Measurements from ENCODE around the gene PRKCE.
"Not testable (repeated sequence)": the region's sequence is repeated elsewhere in the genome, so short reads cannot be mapped to it uniquely, and the experiment has no call there.

Gene PRKCE

DNA sequence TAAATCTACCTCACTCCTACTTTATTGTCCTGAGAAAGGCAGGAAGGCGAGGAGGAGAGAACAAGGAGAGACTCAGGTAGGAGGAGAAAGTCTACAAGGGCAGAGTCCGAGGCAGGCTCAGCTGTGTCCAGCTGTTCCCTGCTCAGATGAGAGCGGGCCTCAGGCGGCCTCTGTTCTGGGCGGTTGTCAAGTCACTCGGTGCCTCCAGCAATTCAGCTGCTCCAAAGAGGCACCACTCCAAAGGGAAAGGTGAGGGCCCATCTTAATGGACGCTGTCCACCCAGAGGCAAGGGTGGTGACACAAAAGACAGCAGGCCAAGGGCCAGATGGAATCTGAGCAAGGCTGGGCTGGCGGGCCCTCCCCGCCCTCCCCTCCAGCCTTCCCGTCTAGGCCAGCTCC lies 544.3 kb downstream of the PRKCE start:
- no peak for DNase-seq (ENCODE audit: low read depth)

DNA sequence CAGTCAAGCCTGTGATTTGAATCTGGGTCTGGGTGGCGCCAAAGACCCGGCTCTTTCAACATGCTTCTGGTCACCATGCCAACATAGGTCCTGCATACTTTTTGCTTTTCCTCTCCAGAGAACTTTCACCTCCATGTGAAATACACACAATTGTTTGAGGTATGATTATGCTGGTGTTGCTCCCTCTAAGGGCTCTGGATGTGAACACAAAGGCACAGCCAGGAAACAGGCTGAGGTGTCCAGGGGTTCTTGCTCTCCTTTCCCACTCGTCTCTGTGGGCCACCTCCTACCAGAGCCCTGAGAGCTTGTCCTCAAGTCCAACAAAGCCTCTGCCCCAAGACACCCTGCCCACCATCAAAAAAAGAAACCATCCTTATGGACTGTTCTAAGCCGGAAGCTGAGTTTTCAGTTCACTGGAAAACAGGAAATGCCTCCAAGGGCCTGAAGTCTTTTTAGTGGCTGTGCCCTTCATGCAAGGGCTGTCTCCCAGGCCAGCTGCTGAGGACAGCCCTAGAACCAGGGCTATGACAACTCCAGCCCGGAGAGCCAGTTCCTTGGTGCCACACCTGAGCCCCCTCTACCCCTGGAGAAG lies 545.5 kb downstream of the PRKCE start:
- DNase-seq (ENCODE audit: low read depth) = no peak

DNA sequence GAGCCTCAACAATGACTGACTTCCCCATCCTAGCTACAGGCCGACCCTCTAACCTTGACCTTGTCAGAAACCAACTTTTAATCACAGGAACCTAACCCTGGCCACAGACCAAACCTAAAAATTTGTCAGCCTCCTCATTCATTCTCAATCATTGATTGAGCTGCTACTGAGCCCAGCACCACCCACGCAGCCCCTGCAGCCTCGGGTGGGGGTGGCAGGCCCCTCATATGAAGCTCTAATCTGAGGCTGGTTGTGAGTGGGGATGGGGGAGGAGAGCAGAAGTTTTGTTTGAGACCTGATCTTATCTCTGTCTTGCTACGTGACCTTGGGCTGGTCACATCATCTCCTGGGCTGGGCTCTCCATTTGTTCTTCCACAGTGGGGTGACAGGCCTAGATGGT lies 546.2 kb downstream of the PRKCE start:
- DNase-seq (ENCODE audit: low read depth) = no peak

DNA sequence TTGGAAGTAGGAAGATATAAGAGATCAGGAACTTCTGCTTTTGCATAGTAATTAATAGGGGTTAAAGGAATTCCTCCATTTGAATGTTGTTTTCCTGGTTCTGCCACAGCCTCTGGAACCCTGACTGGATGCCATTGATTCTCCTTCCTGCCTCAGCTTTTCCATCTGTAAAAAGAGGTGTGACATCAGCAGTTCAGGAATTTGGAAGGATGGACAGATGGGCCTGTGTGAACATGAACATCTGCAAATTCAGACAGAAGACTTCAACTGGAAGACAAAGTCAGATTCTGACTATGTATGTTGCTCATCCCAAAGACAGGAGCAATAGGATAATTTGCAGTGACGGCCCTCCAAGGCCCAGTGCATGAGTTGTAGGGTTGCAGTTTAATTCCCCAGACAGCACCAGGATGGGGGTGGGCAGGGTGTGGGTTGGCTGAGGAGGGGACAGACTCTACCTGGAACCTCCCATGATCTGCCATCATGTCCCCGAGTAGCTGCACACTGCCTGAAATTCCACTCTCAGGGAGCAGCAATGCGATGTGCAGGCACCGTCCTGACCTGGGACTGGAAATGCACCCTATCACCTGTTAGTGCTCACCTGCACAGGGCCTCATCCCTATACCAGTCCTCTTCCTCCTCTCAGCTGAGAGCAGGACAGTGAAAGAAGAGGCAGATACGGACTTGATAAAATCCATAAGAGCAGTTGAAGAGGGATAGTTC lies 546.8 kb downstream of the PRKCE start:
- no peak for DNase-seq (ENCODE audit: low read depth)

DNA sequence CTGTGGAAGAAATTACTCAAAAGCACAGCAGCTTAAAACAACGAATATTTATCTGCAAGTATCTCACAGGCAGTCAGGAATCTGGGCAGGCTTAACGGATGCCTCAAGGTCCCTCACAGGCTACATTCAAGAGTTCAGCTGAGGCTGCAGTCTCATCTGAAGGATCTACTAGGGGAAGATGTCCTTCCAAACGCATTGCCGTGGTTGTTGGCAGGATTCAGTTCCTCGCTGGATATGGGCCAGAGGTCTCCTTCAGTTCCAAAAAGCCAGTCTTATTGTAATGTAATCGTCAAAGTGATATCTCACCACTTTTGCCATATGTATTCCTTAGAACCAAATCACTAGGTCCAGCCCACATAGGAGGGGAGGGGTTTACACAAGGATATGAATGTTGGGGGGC lies 547.5 kb downstream of the PRKCE start:
- no peak for DNase-seq (ENCODE audit: low read depth)

DNA sequence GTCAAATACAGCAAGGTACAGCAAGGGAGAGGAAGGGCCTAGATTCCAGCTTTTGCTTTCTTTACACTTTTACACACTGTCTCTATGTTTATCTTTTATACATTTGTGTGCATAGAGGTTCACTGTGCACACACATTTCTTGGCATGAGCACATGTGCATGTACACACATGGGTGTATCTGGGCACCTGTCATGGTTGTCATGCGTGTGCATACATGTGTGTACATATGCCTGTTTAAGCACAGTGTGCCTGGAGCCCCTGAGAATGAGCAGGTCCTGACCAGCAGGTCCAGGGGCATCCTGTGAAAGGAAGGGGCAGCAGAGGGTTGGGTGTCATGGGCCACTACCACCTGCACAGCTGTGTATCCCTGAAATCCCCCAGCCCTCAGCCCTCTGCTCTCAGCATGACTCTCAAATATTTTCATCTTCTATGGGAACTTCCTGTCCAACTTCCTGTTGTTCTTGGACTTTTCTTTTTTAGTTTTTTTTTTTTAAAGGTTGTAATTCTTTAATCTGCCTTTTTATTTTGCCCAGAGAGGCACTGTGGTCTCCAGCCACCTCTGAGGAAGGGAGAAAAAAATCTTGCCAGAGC lies 548.7 kb downstream of the PRKCE start:
- DNase-seq (ENCODE audit: low read depth) = no peak

DNA sequence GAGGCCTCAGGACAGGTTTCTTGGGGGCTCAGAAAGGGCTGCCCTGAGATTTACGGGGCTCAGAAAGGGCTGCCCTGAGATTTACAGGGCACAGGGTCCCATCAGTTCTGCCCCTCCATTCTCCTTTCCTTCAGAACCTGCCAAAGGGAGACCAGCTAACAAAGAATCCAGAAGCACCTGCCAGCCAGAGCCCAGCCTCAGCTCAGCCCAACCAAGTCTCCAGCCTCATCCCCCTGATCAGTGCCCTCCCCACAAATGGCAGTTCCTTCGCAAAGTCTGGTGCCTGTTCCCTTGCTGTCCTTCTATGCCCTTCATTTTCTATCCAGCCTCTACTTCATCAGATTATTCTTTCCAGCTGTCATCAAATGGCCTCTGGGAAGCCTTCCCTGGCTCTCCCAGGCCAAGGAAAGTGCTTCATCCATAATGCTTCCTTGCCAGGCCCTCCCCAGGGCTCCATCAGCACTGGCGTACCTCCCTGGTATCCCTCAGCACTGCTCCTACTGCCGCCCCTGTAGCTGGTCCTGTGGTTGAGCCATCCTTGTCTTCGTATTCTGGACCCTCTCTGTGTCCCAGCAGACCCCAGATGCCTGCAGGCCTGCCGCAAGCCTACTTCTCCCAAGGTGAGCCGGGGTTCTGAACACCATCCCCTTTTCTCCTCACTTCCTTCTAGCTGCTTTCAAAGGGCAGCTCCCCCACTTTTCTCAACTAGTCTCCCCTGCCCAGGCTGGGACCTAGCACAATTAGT lies 549.6 kb downstream of the PRKCE start:
- DNase-seq (ENCODE audit: low read depth) = no peak

DNA sequence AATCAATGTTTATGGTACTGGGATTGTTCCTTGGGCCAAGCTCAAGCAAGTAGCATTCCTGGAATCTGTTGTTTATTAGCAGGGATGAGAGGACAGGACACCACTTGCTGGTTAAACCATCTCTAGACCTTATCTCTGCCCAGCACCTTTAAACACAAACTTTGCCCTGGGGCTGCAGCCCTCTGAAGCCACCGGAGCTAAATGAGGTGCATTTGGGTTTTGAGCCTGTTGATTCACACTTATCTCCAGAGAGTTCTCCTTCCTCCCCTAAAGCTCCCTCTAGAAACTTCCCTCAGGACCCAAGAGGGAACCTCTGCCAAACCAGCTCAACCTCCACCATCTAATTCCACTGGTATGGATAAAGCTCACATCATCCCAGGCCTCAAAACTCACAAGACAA lies 551.0 kb downstream of the PRKCE start:
- DNase-seq (ENCODE audit: low read depth) = no peak

DNA sequence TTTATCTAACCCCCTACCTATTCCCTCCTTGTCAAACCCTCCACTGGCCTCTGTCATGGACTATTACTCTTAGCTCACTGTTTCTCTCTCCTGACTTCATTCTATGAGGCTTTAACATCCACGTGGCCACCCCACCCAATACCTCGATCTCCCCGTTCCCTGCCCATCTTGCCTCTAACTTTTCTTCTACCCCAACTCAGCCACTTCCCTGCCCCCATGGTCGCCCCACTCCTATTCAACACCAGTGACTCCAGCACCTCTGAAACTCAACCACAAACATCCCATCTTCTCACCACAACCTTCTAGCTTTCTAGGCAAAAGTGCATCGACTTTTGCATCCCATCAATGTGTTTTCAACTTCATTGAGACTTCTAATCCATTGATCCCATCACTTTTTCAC lies 551.5 kb downstream of the PRKCE start:
- DNase-seq (ENCODE audit: low read depth) = no peak

DNA sequence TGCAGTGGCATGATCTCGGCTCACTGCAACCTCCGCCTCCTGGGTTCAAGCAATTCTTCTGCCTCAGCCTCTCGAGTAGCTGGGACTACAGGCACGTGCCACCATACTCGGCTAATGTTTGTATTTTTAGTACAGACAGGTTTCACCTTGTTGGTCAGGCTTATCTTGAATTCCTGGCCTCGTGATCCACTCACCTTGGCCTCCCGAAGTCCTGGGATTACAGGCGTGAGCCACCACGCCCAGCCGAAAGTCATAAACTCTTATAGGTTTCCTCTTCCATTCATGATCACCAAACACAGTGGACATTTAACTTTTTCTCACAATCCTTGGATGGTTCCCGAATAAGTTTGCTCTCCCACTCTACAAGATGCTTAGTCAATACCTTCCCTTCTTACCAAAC lies 552.2 kb downstream of the PRKCE start:
- not testable (repeated sequence) for DNase-seq (ENCODE audit: low read depth)

DNA sequence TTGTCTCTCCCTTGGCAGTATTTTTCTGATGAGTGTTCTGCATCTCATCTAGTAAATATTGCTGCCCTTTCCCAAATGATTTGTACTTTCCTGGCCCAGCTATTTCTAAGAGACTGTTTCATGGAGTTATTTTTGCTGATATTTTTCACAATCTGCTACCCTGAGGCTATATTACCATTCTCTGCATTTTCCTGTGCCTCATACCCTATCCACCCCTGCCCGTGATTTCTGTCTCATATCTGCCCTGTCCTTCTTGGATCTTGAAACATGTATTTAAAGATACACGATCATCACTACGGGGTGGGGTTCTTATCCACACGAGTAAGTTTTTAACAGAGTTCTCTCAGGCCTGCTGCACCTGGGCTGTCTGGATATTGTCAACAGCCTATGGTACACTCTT lies 556.1 kb downstream of the PRKCE start:
- no peak for DNase-seq (ENCODE audit: low read depth)

DNA sequence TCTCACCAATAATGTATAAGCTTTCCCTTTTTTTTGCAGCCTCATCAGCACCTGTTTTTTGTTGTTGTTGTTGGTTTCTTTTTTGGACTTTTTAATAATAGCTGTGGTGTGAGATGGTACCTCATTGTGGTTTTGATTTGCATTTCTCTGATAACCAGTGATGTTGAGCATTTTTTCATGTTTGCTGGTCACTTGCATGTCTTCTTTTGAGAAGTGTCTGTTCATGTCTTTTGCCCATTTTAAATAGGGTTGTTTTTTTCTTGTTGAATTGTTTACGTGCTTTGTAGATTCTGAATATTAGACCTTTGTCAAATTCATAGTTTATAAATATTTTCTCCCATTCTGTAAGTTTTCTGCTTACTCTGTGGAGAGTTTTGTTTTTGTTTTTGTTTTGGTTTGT lies 557.3 kb downstream of the PRKCE start:
- DNase-seq (ENCODE audit: low read depth) = no peak

DNA sequence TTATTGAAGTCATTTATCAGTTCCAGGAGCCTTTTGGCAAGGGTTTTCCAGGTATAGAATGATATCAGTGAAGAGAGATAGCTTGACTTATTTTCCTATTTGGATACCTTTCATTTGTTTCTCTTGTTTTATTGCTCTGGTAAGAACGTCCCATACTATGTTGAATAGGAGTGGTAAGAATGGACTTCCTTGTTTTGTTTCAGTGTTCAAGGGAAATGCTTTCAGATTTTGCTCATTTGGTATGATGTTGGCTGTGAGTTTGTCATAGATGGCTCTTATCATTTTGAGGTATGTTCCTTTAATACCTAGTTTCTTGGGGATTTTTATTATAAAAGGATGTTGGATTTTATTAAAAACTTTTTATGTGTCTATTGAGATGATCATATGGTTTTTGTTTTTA lies 558.6 kb downstream of the PRKCE start:
- no peak for DNase-seq (ENCODE audit: low read depth)

DNA sequence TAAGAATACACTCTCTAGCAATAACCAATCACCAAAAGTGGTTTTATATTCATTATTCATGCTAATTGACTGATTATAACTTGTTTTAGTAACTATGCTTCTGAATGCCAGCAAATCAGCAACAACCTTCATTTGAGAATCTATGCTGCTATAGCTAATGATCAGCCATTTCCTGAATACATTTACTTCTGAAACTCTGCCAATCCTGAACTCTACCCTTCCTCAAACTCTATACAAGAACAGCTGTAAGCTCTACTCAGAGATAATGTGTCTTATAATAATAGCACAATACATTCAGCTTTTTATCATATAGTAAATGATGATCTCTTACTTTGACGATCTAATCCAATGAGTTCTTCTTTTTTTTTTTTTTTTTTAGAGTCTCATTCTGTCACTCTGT lies 560.0 kb downstream of the PRKCE start:
- no peak for DNase-seq (ENCODE audit: low read depth)

DNA sequence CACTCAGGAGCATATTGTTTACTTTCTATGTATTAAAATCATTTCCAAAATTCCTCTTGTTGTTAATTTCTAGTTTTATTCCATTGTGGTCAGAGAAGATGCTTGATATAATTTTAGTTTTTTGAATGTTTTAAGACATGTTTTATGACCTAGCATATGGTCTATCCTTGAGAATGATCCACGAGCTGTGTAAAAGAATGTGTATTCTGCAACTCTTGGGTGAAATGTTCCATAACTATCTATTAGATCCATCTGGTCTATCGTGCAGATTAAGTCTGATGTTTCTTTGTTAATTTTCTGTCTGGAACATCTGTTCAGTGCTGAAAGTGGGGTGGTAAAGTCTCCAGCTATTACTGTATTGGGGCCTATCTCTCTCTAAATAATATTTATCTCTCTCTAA lies 562.4 kb downstream of the PRKCE start:
- no peak for DNase-seq (ENCODE audit: low read depth)

DNA sequence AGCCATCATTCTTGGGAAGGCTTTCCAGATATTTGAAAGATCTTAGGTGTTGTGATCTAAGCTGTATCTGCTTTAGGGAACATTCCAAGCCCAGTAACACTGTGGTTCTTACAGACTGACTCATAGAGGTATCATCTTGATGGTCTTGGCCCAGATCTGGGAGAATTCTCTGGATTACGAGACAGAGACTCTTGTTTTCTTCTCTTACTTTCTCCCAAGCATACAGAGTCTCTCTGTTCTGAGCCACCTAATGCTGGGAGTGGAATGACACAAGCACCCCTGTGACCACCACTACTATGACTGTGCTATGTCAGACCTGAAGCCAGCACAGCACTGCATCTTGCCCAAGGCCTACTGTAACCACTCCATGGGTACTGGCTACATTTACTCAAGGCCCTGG lies 564.7 kb downstream of the PRKCE start:
- peak; percentile 44 for DNase-seq (ENCODE audit: low read depth)

DNA sequence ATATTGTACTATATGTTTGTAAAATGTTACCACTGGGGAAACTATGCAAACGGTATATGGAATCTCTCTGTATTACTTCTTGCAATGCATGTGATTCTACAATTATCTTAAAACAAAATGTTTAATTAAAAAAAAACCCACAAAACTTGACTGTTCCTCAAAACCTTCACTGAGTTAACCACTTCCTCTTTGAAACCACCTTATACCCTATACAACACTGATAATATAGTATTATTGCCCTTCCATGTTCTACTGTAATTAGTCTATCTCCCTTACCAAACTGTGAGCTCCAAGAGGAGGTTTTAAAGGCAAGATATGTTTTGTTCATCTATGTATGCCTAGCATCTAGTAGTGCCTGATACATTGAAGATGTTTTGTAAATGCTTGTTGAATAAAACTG lies 572.0 kb downstream of the PRKCE start:
- DNase-seq (ENCODE audit: low read depth) = not testable (repeated sequence)

DNA sequence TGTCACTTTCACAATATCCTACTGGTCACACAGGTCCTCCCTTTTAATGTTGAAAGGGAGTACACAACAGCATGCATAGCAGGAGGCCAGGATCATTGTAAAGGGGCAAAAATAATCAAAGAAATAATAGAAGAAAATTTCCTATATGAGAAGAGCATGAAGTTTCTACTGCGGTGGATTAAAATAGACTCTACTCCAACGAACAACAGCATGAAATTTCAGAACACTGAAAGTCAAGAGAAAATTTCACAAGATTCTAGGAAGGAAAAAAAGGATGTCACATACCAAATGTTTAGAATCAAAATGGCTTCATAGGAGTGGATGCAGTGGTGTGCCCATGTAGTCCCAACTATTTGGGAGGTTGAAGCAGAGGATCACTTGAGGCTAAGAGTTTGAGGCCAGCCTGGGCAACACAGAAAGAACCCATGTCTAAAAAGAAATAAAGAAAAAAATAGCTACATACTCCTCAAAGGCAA lies 573.7 kb downstream of the PRKCE start:
- no peak for DNase-seq (ENCODE audit: low read depth)

DNA sequence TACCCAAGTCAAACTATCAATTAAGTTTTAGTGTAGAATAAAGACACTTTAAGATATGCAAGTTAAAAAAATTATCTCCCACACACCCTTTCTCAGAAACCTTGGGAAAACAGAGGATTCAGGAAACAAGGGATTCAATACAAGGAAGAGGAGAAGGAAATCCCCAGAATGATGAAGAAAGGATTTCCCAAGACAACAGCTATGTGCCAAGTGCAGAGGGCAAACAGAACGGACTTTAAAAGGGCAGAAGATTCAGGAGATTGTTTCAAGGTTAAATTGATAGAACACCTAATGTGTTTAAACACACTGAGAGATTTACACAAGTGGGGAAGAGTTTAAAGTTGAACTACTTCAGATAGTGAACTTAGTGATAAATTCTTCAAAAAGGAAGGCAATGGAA lies 574.3 kb downstream of the PRKCE start:
- no peak for DNase-seq (ENCODE audit: low read depth)

DNA sequence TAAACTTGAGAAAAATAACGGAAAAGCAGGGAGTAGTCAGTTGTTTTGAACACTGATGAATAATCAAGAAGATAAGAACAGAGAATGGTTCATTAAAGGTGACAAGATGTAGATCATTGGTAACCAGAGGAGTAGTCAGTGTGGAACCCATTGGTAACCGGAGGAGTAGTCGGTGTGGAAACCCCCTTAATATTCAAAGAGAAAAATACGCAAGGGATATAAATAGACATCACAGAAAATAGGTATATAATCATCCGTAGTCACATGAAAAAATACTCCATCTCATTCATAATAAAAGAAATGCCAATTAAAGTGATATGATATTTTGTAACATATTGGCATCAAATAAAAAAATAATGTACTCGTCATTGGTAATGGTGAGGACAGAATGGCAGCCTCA lies 575.1 kb downstream of the PRKCE start:
- no peak for DNase-seq (ENCODE audit: low read depth)

DNA sequence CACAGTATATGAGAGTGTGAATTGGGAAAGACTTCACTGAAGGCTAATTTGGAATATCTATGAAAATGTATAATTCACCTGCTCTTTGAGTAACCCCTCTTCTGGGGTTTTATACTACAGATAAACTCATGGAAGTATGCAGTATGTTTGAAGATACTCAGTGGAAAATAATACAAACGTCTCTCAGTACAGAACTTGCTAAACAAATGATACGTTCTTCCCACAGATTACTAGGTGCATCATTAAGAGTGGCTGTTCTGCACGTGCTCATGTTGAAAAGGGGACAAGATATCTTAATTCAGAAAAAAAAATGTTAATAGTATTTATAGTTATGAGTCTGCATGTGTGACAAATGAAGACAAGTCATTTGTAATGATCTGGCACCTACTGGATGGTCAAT lies 575.5 kb downstream of the PRKCE start:
- no peak for DNase-seq (ENCODE audit: low read depth)

DNA sequence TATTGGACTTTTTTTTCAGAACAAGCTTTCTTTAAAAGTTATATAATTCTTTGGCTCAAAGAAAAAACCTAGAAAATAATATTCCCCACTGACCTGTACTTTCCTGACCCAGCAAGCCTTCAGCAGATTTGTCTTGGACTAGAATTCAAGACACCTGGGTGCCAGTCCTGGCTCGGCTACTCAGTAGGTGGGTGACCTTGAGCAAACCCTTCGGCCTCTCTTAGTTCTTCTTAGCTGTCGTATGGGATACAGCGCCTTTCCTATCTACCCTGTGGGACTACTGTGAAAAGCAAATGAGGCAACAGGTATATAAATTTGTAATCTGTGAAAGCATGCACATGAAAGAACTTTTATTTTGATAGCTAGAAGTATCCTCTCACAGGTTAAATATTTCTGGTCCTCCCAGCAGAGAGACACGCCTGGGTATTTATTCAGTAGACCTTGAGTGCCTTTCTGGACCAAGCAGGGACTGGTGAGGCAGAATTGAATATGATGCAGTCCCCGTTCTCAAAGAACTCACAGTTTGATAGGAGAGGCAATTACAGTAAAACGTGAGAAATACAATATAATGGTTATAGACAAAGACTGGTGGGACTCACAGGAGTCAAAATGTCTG lies 576.3 kb downstream of the PRKCE start:
- no peak for DNase-seq (ENCODE audit: low read depth)

All from GM04503 (cell line).